ENCODE measurements around the gene HNRNPF.
"Not testable (repeated sequence)": the region's sequence is repeated elsewhere in the genome, so short reads cannot be mapped to it uniquely, and the experiment has no call there.

HNRNPF gene

GRCh38 chr10:43436291-43437140 lies 27.5 kb upstream of the HNRNPF start, which contains the start of gene ZNF487:
TSS of gene ZNF487 (plus strand) at chr10:43437111. CDS start at chr10:43475814, 38,703 bp downstream.
- Mint-ChIP-seq H3K4me1 (peaks cover 20% of the 10 kb centered on the region), H3K27me3 (no peaks in the 10 kb centered on the region), H3K9me3 (no peaks in the 10 kb centered on the region), H3K36me3 (ENCODE audit: low read depth) (peaks cover 7% of the 10 kb centered on the region), H3K27ac (peak within 1 kb of the TSS; percentile 98), H3K4me3 (peak within 1 kb of the TSS; percentile 98)
- ATAC-seq (peak; percentile 98), DNase-seq (peak; percentile 88)

- ATAC-seq (no peak), DNase-seq (no peak)
- H3K27me3 Mint-ChIP-seq, result no peaks in the 10 kb centered on the region
- no peak overlapping the region for H3K4me3 Mint-ChIP-seq
- H3K9me3 Mint-ChIP-seq, result no peaks in the 10 kb centered on the region
- peaks cover 2% of the 10 kb centered on the region for H3K36me3 Mint-ChIP-seq (ENCODE audit: low read depth)
- H3K27ac Mint-ChIP-seq, result no peak overlapping the region
- H3K4me1 Mint-ChIP-seq, result peaks cover 19% of the 10 kb centered on the region
These were observed 22.1 kb upstream of the HNRNPF start for GRCh38 chr10:43430926-43431663.

GRCh38 chr10:43427166-43427825 lies 18.3 kb upstream of the HNRNPF start:
- no peak for DNase-seq
- peaks cover 22% of the 10 kb centered on the region for H3K4me1 Mint-ChIP-seq
- peak; percentile 43 for ATAC-seq
- no peaks in the 10 kb centered on the region for H3K27me3 Mint-ChIP-seq
- H3K36me3 Mint-ChIP-seq (ENCODE audit: low read depth), result no peaks in the 10 kb centered on the region
- peak overlapping the region; percentile 49 for H3K4me3 Mint-ChIP-seq
- peak overlapping the region; percentile 86 for H3K27ac Mint-ChIP-seq
- H3K9me3 Mint-ChIP-seq, result no peaks in the 10 kb centered on the region

GRCh38 chr10:43426476-43426875 lies 17.5 kb upstream of the HNRNPF start:
- not testable (repeated sequence) for H3K4me3 Mint-ChIP-seq; DNase-seq; H3K36me3 Mint-ChIP-seq (ENCODE audit: low read depth); H3K27ac Mint-ChIP-seq; H3K9me3 Mint-ChIP-seq; H3K27me3 Mint-ChIP-seq; ATAC-seq
- H3K4me1 Mint-ChIP-seq, result peaks cover 28% of the 10 kb centered on the region

GRCh38 chr10:43424416-43424815 lies 15.4 kb upstream of the HNRNPF start:
- no peaks in the 10 kb centered on the region for H3K27me3 Mint-ChIP-seq
- H3K4me1 Mint-ChIP-seq, result peaks cover 45% of the 10 kb centered on the region
- H3K36me3 Mint-ChIP-seq (ENCODE audit: low read depth), result peaks cover 8% of the 10 kb centered on the region
- DNase-seq (no peak), ATAC-seq (no peak)
- no peak overlapping the region for H3K4me3 Mint-ChIP-seq
- no peak overlapping the region for H3K27ac Mint-ChIP-seq
- no peaks in the 10 kb centered on the region for H3K9me3 Mint-ChIP-seq

GRCh38 chr10:43421944-43422343 lies 13.0 kb upstream of the HNRNPF start:
- H3K36me3 Mint-ChIP-seq (ENCODE audit: low read depth); DNase-seq; H3K27me3 Mint-ChIP-seq; H3K9me3 Mint-ChIP-seq; ATAC-seq: not testable (repeated sequence)
- Mint-ChIP-seq H3K4me1 (peaks cover 57% of the 10 kb centered on the region), H3K4me3 (peak overlapping the region; percentile 45), H3K27ac (peak overlapping the region; percentile 54)

- Mint-ChIP-seq H3K27me3 (no peaks in the 10 kb centered on the region), H3K36me3 (ENCODE audit: low read depth) (peaks cover 8% of the 10 kb centered on the region), H3K27ac (peak overlapping the region; percentile 54), H3K9me3 (no peaks in the 10 kb centered on the region), H3K4me3 (peak overlapping the region; percentile 45), H3K4me1 (peaks cover 57% of the 10 kb centered on the region)
- no peak for DNase-seq
- ATAC-seq, result no peak
These were observed 12.5 kb upstream of the HNRNPF start for GRCh38 chr10:43421519-43421918.

- H3K27me3 Mint-ChIP-seq, result no peaks in the 10 kb centered on the region
- H3K36me3 Mint-ChIP-seq (ENCODE audit: low read depth), result peaks cover 8% of the 10 kb centered on the region
- ATAC-seq, result no peak
- H3K27ac Mint-ChIP-seq, result peak overlapping the region; percentile 97
- peak overlapping the region; percentile 83 for H3K4me3 Mint-ChIP-seq
- peaks cover 55% of the 10 kb centered on the region for H3K4me1 Mint-ChIP-seq
- no peaks in the 10 kb centered on the region for H3K9me3 Mint-ChIP-seq
- DNase-seq, result no peak
These were observed 12.2 kb upstream of the HNRNPF start for GRCh38 chr10:43421201-43421507.

GRCh38 chr10:43420369-43421200 lies 11.6 kb upstream of the HNRNPF start:
- peak; percentile 87 for DNase-seq
- H3K27ac Mint-ChIP-seq, result peak overlapping the region; percentile 97
- peak; percentile 90 for ATAC-seq
- H3K36me3 Mint-ChIP-seq (ENCODE audit: low read depth), result peaks cover 8% of the 10 kb centered on the region
- peaks cover 49% of the 10 kb centered on the region for H3K4me1 Mint-ChIP-seq
- no peaks in the 10 kb centered on the region for H3K27me3 Mint-ChIP-seq
- H3K4me3 Mint-ChIP-seq, result peak overlapping the region; percentile 83
- no peaks in the 10 kb centered on the region for H3K9me3 Mint-ChIP-seq

- no peak for ATAC-seq
- DNase-seq, result no peak
- H3K36me3 Mint-ChIP-seq (ENCODE audit: low read depth), result peaks cover 8% of the 10 kb centered on the region
- H3K4me3 Mint-ChIP-seq, result peak overlapping the region; percentile 65
- H3K9me3 Mint-ChIP-seq, result no peaks in the 10 kb centered on the region
- peaks cover 46% of the 10 kb centered on the region for H3K4me1 Mint-ChIP-seq
- peak overlapping the region; percentile 95 for H3K27ac Mint-ChIP-seq
- H3K27me3 Mint-ChIP-seq, result no peaks in the 10 kb centered on the region
These were observed 11.0 kb upstream of the HNRNPF start for GRCh38 chr10:43419997-43420368.

- Mint-ChIP-seq H3K4me3 (peak overlapping the region; percentile 45), H3K9me3 (no peaks in the 10 kb centered on the region), H3K27ac (peak overlapping the region; percentile 89), H3K36me3 (ENCODE audit: low read depth) (peaks cover 8% of the 10 kb centered on the region), H3K27me3 (no peaks in the 10 kb centered on the region), H3K4me1 (peaks cover 46% of the 10 kb centered on the region)
- ATAC-seq (peak; percentile 63), DNase-seq (peak; percentile 67)
These were observed 9.2 kb upstream of the HNRNPF start for GRCh38 chr10:43417950-43418768.

- H3K36me3 Mint-ChIP-seq (ENCODE audit: low read depth), result peaks cover 7% of the 10 kb centered on the region
- H3K9me3 Mint-ChIP-seq, result no peaks in the 10 kb centered on the region
- peaks cover 37% of the 10 kb centered on the region for H3K4me1 Mint-ChIP-seq
- DNase-seq, result no peak
- H3K27me3 Mint-ChIP-seq, result no peaks in the 10 kb centered on the region
- H3K27ac Mint-ChIP-seq, result no peak overlapping the region
- ATAC-seq, result no peak
- no peak overlapping the region for H3K4me3 Mint-ChIP-seq
These were observed 6.6 kb upstream of the HNRNPF start for GRCh38 chr10:43415544-43415943.

- Mint-ChIP-seq H3K27me3 (no peaks in the 10 kb centered on the region), H3K36me3 (ENCODE audit: low read depth) (peaks cover 16% of the 10 kb centered on the region), H3K27ac (no peak overlapping the region), H3K9me3 (no peaks in the 10 kb centered on the region), H3K4me1 (peaks cover 19% of the 10 kb centered on the region), H3K4me3 (no peak overlapping the region)
- DNase-seq (no peak), ATAC-seq (no peak)
These were observed 2.5 kb upstream of the HNRNPF start for GRCh38 chr10:43411536-43411935.

Data from activated naive CD8-positive, alpha-beta T cell treated with anti-CD3 and anti-CD28 coated beads, Interleukin-2, amount 50 U/mL, for 24 hours (primary cell).